NCI-H1417 treated with DMSO at 0.1 percent for 48 hours (cell line): ENCODE data around the gene SYVN1.

ENCODE experiments used
- DNase-seq: peaks from one replicate; lab custom pipeline; 2025; lab: John Stamatoyannopoulos, UW

SYVN1 gene

DNA sequence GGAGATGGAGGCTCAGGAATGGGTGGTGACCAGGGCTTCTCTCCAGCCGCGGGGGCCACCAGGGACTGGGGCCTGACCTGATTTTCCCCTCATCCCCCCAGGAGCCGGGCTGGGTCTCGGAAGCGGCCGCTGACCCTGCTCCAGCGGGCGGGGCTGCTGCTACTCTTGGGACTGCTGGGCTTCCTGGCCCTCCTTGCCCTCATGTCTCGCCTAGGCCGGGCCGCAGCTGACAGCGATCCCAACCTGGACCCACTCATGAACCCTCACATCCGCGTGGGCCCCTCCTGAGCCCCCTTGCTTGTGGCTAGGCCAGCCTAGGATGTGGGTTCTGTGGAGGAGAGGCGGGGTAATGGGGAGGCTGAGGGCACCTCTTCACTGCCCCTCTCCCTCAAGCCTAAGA lies 46.5 kb downstream of the SYVN1 start:
- DNase-seq: no peak

- no peak for DNase-seq
Observed at GRCh38 chr11:65087216-65087615, 47.1 kb downstream of the SYVN1 start.

GRCh38 chr11:65086809-65087208 lies 47.5 kb downstream of the SYVN1 start:
- no peak for DNase-seq

- no peak for DNase-seq
Observed at GRCh38 chr11:65085446-65085845, 48.9 kb downstream of the SYVN1 start.

GRCh38 chr11:65084598-65085375 lies 49.5 kb downstream of the SYVN1 start:
- DNase-seq: no peak

DNA sequence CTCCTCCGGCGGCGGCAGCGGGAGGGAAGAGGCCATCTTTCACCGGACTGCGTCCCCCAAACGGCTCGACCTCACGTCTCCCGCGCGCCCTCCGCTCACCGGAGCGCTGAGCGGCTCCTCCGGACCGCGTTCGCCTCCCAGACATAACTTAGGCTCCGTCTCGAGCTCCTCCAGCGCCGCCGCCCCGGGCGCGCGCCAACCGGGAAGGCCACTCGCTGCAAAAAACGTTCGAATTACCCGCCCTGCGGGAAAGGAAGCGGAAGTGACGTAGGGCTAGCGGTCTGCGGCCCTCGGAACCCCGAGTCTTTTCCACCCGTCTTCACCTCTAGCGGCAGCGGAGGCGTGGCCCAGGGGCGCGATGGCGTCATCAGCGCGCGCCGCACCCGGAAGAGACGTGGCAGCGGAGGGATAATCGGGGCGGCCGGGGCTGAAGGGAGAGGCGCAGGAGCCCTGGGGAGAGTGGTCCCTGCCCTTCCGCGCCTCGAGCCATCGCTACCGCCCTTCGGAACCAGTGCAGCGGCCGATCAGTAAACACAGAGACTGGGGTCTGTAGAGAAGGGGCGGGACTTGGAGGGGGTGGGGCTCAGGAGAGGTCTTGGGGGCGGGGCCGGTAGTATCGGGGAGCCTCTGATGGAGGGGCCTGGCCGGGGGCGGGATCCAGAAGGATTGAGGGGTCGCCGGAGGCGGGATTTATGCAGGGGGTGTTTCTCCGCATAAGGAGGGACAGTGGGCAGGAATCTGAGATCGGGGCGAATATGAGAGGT lies 50.3 kb downstream of the SYVN1 start, which contains the start of the genes CDCA5 and ZFPL1:
TSS of gene CDCA5 (minus strand) at position 207 of the 764 bp plus-strand sequence. CDS start at position 145, 62 bp downstream.
TSS of gene ZFPL1 (plus strand) at position 389 of the 764 bp plus-strand sequence. CDS start 477 bp downstream, outside the sequence.
- DNase-seq: peak; percentile 82

DNA sequence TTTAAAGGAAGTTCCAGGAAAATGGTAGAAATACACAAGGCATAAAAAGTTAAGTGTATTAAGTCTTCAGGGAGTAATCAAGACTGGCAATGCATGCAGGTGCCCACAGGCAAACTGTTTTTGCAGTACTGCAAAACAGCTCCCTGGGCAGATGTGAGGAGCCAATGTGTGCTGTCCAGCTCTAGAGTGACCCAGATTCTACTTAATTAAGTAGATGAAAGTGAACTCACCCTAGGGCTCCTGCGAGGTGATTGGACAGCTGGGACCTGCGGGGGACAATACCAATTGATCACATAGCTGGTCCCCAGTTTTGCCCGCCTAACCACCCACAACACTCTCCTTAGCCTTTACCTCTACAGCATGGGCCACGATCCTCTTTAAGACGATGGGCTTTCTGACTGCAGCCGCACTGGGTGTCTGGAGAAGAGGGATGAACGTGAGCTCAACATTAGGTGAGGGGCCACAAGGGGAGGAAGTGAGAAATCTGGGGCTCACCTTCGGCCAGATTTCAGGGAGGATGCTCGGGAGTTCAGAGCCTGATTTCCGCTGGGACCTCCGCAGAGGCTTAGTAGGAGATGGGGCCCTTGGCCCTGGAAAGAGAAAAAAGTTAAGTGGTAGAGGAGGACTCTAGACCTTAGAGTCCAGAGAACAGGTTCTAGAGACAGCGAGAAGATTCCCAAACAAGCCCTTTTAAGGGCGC lies 51.0 kb downstream of the SYVN1 start:
- DNase-seq: no peak

DNA sequence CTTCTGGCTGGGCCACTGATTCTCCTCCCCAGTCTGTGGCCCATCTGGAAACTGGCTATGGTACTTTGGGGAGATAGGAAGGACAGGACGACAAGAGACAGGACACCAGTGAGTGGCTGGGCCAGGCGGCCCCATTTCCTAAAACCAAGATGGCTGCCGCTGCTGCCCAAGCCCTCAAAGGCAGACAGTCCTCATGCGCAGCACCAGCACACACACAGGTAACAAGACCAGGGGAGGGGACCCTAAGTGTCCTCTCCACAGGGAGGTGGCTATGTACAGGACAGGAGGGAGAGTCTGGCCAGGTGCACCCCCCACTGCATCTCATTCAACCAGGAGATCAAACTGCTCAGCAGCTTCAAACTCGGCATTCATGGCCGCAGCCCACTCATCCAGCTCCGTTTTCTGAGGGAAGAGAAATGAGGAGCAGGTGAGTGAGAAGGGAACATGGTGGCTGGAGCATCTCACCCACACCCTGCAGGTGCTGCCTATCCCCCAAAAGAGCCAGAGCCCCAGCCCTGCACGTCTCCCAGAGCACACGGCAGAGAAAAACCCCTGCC lies 55.5 kb downstream of the SYVN1 start:
- no peak for DNase-seq

- DNase-seq: no peak
Observed at GRCh38 chr11:65078151-65078550, 56.2 kb downstream of the SYVN1 start.

DNA sequence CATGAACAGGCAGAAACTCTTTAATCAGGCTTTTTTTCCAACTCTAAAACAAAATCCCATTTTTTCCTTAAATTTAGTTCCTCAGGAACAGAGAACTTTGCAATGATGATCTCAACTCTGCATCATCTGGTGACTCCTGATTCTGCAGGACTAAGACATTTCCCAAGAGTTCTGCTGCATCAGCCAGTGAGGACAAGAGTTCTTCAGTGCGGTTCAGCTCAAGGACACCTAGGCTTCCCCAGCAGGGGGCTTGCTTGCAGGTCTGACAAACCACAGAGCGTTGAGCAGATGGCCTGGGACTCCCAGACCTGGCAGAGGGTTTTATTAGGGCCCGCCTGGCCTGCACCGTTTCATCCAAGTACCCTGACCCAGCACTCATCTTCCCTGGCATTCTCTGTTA lies 56.9 kb downstream of the SYVN1 start:
- no peak for DNase-seq
